Naive thymus-derived CD4-positive, alpha-beta T cell (primary cell): Measurements from ENCODE around the gene GUCY1A2. TPM values are rescaled to one million over a fixed set of nuclear protein-coding genes. Genes with fewer than 3 reads are reported as not detected.

Source experiments
- ATAC-seq: fragments of 150-1000 bp; cut with Tn5 transposase; 2 replicates; pipeline ENCODE4 v1.10.0; 2021; ENCODE audit warnings: mild to moderate bottlenecking, moderate library complexity
- CTCF ChIA-PET: fragments of 350-600 bp; sonication (Branson Sonifier 250); formaldehyde crosslinking; loops from one replicate; lab custom pipeline; 2021; ENCODE audit warnings: antibody characterized with exemption; lab: Charles Lee
- POLR2A ChIA-PET: fragments of 350-600 bp; sonication (Branson Sonifier 250); formaldehyde crosslinking; loops from one replicate; lab custom pipeline; 2021; ENCODE audit warnings: antibody characterized with exemption, inconsistent platforms; lab: Charles Lee
- DNase-seq, 9 donors: peaks; one replicate each; pipeline versions ENCODE4 v3.0.0 to v3.0.0-alpha.2; 2020 to 2022; ENCODE audit warnings: mixed read lengths in 1 of 9
- H3K27ac ChIP-seq: one replicate; pipeline ENCODE4 v1.7.0; 2013; ENCODE audit warnings: mild to moderate bottlenecking, low read depth, low read length, moderate library complexity
- H3K27me3 ChIP-seq, 2 donors: one replicate each; pipeline ENCODE4 v1.7.0; 2013; ENCODE audit warnings: low read length in 2 of 2, mild to moderate bottlenecking in 2 of 2, moderate library complexity in 2 of 2; ENCODE audit not compliant: control insufficient read depth in 2 of 2, insufficient read depth in 2 of 2
- H3K36me3 ChIP-seq, 3 experiments: 1 replicate in 2 of 3; 2 replicates in 1 of 3; pipeline ENCODE4 v1.7.0; 2013; ENCODE audit warnings: low read length in 3 of 3, mild to moderate bottlenecking in 3 of 3, moderate library complexity in 1 of 3; ENCODE audit not compliant: insufficient read depth in 3 of 3, control insufficient read depth in 2 of 3
- H3K4me1 ChIP-seq, 2 donors: one replicate each; pipeline ENCODE4 v1.7.0; 2013; ENCODE audit warnings: low read length in 2 of 2, mild to moderate bottlenecking in 2 of 2, moderate library complexity in 1 of 2; ENCODE audit not compliant: control insufficient read depth in 2 of 2, insufficient read depth in 2 of 2
- H3K4me3 ChIP-seq: 2 replicates; pipeline ENCODE4 v1.7.0; 2013; ENCODE audit warnings: mild to moderate bottlenecking, low read length
- H3K9me3 ChIP-seq, 3 experiments: 1 replicate in 2 of 3; 2 replicates in 1 of 3; pipeline ENCODE4 v1.7.0; 2013; ENCODE audit warnings: low read length in 3 of 3; ENCODE audit not compliant: control insufficient read depth in 2 of 3
- H3K27ac Mint-ChIP-seq, 9 donors: one replicate each; pipeline ENCODE4 v1.8.0; 2020 to 2022; ENCODE audit warnings: mixed read lengths in 9 of 9, mild to moderate bottlenecking in 8 of 9, moderate library complexity in 5 of 9, inconsistent platforms in 2 of 9
- H3K27me3 Mint-ChIP-seq, 5 donors: one replicate each; pipeline ENCODE4 v1.8.0; 2021 to 2022; ENCODE audit warnings: mixed read lengths in 5 of 5, mild to moderate bottlenecking in 1 of 5
- H3K36me3 Mint-ChIP-seq, 5 donors: one replicate each; pipeline ENCODE4 v1.8.0; 2020 to 2022; ENCODE audit warnings: mixed read lengths in 5 of 5, mild to moderate bottlenecking in 3 of 5, inconsistent platforms in 1 of 5
- H3K4me1 Mint-ChIP-seq, 7 donors: one replicate each; pipeline ENCODE4 v1.8.0; 2020 to 2022; ENCODE audit warnings: mixed read lengths in 7 of 7, mild to moderate bottlenecking in 3 of 7, inconsistent platforms in 1 of 7
- H3K4me3 Mint-ChIP-seq, 10 donors: one replicate each; pipeline ENCODE4 v1.8.0; 2020 to 2022; ENCODE audit warnings: mild to moderate bottlenecking in 10 of 10, mixed read lengths in 10 of 10, moderate library complexity in 6 of 10, inconsistent platforms in 2 of 10
- H3K9me3 Mint-ChIP-seq, 11 donors: one replicate each; pipeline ENCODE4 v1.8.0; 2020 to 2022; ENCODE audit warnings: mixed read lengths in 11 of 11, mild to moderate bottlenecking in 4 of 11, inconsistent platforms in 1 of 11, moderate library complexity in 1 of 11
- intact Hi-C, 2 donors: fragments of 100-400 bp; cut with micrococcal nuclease; formaldehyde crosslinking; loops; one replicate each; pipeline ENCODE4 v1.15.1; 2023
- polyA plus RNA-seq, 2 donors: library from polyadenylated mRNA; unstranded; fragments of 300-500 nt; fragmentation: Illumina TruSeq; gene quantifications; one replicate each; pipeline ENCODE4 v1.2.3, GENCODE V29; 2021
- total RNA-seq, 6 experiments: library from RNA in 5 of 6; stranded (reverse) in 5 of 6; gene quantifications; 1 replicate in 5 of 6; 2 replicates in 1 of 6; pipeline ENCODE4 v1.2.3 and lab custom pipeline; 2021 to 2026

GUCY1A2 gene
- total and polyA plus RNA-seq, 7 experiments from 2014 or later, result 0.03 to 0.22 TPM; not detected in 5

GRCh38 chr11:106632283-106632682, 386.0 kb downstream of the GUCY1A2 start:
- Histone ChIP-seq H3K4me1 (no peaks in the 10 kb centered on the region), H3K36me3 (no peaks in the 10 kb centered on the region), H3K9me3 (no peaks in the 10 kb centered on the region), H3K27ac (no peak overlapping the region), H3K4me3 (no peak overlapping the region), H3K27me3 (no peaks in the 10 kb centered on the region)
- H3K4me3 Mint-ChIP-seq, result no peak overlapping the region
- ChIA-PET CTCF (no interaction called here), POLR2A (no interaction called here)
- no peaks in the 10 kb centered on the region for H3K4me1 Mint-ChIP-seq
- ATAC-seq, result no peak
- no peak overlapping the region for H3K27ac Mint-ChIP-seq
- DNase-seq, result no peak
- no peaks in the 10 kb centered on the region for H3K27me3 Mint-ChIP-seq
- H3K36me3 Mint-ChIP-seq, result no peaks in the 10 kb centered on the region
- intact Hi-C loops, result no loop called here
- peaks cover 0 to 10% (median 4%) of the 10 kb centered on the region in 11 donors for H3K9me3 Mint-ChIP-seq

GRCh38 chr11:106627694-106628093, 390.6 kb downstream of the GUCY1A2 start:
- Mint-ChIP-seq H3K36me3 (no peaks in the 10 kb centered on the region), H3K9me3 (peaks cover 0 to 17% (median 8%) of the 10 kb centered on the region in 11 donors), H3K4me3 (no peak overlapping the region), H3K4me1 (no peaks in the 10 kb centered on the region), H3K27ac (no peak overlapping the region), H3K27me3 (no peaks in the 10 kb centered on the region)
- intact Hi-C loops, result no loop called here
- Histone ChIP-seq H3K4me3 (no peak overlapping the region), H3K27me3 (no peaks in the 10 kb centered on the region), H3K27ac (no peak overlapping the region), H3K36me3 (no peaks in the 10 kb centered on the region), H3K9me3 (no peaks in the 10 kb centered on the region), H3K4me1 (no peaks in the 10 kb centered on the region)
- ChIA-PET CTCF (no interaction called here), POLR2A (interaction anchor here (0.6 kb wide), 1 partner anchor 23 kb away, joined by 4 read pairs; no protein-coding TSS in a partner anchor)
- ATAC-seq (no peak), DNase-seq (no peak)

GRCh38 chr11:106625566-106625965, 392.7 kb downstream of the GUCY1A2 start:
- intact Hi-C loops, result no loop called here
- Histone ChIP-seq H3K27ac (no peak overlapping the region), H3K36me3 (no peaks in the 10 kb centered on the region), H3K27me3 (no peaks in the 10 kb centered on the region), H3K4me3 (no peak overlapping the region), H3K9me3 (no peaks in the 10 kb centered on the region), H3K4me1 (no peaks in the 10 kb centered on the region)
- Mint-ChIP-seq H3K36me3 (no peaks in the 10 kb centered on the region), H3K4me1 (no peaks in the 10 kb centered on the region), H3K27ac (no peak overlapping the region), H3K4me3 (no peak overlapping the region), H3K27me3 (no peaks in the 10 kb centered on the region), H3K9me3 (peaks cover 0 to 24% (median 8%) of the 10 kb centered on the region in 11 donors)
- DNase-seq (no peak), ATAC-seq (no peak)
- ChIA-PET POLR2A (no interaction called here), CTCF (no interaction called here)

- Mint-ChIP-seq H3K36me3 (no peaks in the 10 kb centered on the region), H3K4me3 (no peak overlapping the region), H3K27me3 (no peaks in the 10 kb centered on the region), H3K27ac (no peak overlapping the region), H3K4me1 (no peaks in the 10 kb centered on the region), H3K9me3 (peaks cover 0 to 28% (median 8%) of the 10 kb centered on the region in 11 donors)
- Histone ChIP-seq H3K4me3 (no peak overlapping the region), H3K9me3 (no peaks in the 10 kb centered on the region), H3K27ac (no peak overlapping the region), H3K4me1 (no peaks in the 10 kb centered on the region), H3K36me3 (no peaks in the 10 kb centered on the region), H3K27me3 (no peaks in the 10 kb centered on the region)
- intact Hi-C loops, result no loop called here
- ChIA-PET POLR2A (no interaction called here), CTCF (no interaction called here)
- DNase-seq (no peak), ATAC-seq (no peak)
These were observed 393.9 kb downstream of the GUCY1A2 start for GRCh38 chr11:106624377-106624776.
